GOT3 (cell line): ENCODE data around the gene NRG2.

Experiments
- DNase-seq: peaks from one replicate; lab custom pipeline; 2025; ENCODE audit warnings: mixed read lengths; lab: John Stamatoyannopoulos, UW

Gene NRG2

GRCh38 chr5:140010798-140011197 lies 32.3 kb downstream of the NRG2 start:
- DNase-seq: no peak

GRCh38 chr5:140007311-140007710 lies 35.8 kb downstream of the NRG2 start:
- no peak for DNase-seq

GRCh38 chr5:140005145-140005591 lies 37.9 kb downstream of the NRG2 start:
- no peak for DNase-seq

GRCh38 chr5:140004174-140004573 lies 38.9 kb downstream of the NRG2 start:
- DNase-seq: no peak

- no peak for DNase-seq
These were observed 39.6 kb downstream of the NRG2 start for GRCh38 chr5:140003519-140003918.

GRCh38 chr5:140000332-140000731 lies 42.8 kb downstream of the NRG2 start:
- no peak for DNase-seq

- DNase-seq: no peak
These were observed 44.3 kb downstream of the NRG2 start for GRCh38 chr5:139998837-139999236.

GRCh38 chr5:139997276-139997675 lies 45.8 kb downstream of the NRG2 start:
- DNase-seq: no peak

GRCh38 chr5:139995929-139996328 lies 47.2 kb downstream of the NRG2 start:
- DNase-seq: no peak

GRCh38 chr5:139994234-139994633 lies 48.9 kb downstream of the NRG2 start:
- no peak for DNase-seq

GRCh38 chr5:139985733-139986132 lies 57.4 kb downstream of the NRG2 start:
- peak; percentile 42 for DNase-seq

- DNase-seq: no peak
These were observed 57.8 kb downstream of the NRG2 start for GRCh38 chr5:139985290-139985689.

GRCh38 chr5:139984816-139985215 lies 58.3 kb downstream of the NRG2 start:
- no peak for DNase-seq

GRCh38 chr5:139982975-139983240 lies 60.2 kb downstream of the NRG2 start:
- no peak for DNase-seq

- no peak for DNase-seq
These were observed 60.7 kb downstream of the NRG2 start for GRCh38 chr5:139982157-139982974.

- no peak for DNase-seq
These were observed 62.3 kb downstream of the NRG2 start for GRCh38 chr5:139980765-139981164.

- DNase-seq: no peak
These were observed 63.2 kb downstream of the NRG2 start for GRCh38 chr5:139979943-139980342.

GRCh38 chr5:139979518-139979917 lies 63.6 kb downstream of the NRG2 start:
- DNase-seq: no peak

GRCh38 chr5:139976703-139977102 lies 66.4 kb downstream of the NRG2 start:
- no peak for DNase-seq

- DNase-seq: no peak
These were observed 67.2 kb downstream of the NRG2 start for GRCh38 chr5:139975942-139976341.

GRCh38 chr5:139975306-139975705 lies 67.8 kb downstream of the NRG2 start:
- no peak for DNase-seq

GRCh38 chr5:139974661-139975060 lies 68.4 kb downstream of the NRG2 start:
- DNase-seq: no peak

GRCh38 chr5:139971202-139971725 lies 71.8 kb downstream of the NRG2 start:
- DNase-seq: no peak

GRCh38 chr5:139969318-139969717 lies 73.8 kb downstream of the NRG2 start:
- no peak for DNase-seq
